GM19468 (cell line): Measurements from ENCODE around the gene SH3RF3.

Experiments used
- ATAC-seq: cut with Tn5 transposase; IDR thresholded peaks from one replicate; pipeline ENCODE4 v1.9.1; 2021; ENCODE audit warnings: mild to moderate bottlenecking, moderate library complexity, moderate number of reproducible peaks; ENCODE audit not compliant: unreplicated experiment; ENCODE audit errors: extremely low read depth

Gene SH3RF3

DNA sequence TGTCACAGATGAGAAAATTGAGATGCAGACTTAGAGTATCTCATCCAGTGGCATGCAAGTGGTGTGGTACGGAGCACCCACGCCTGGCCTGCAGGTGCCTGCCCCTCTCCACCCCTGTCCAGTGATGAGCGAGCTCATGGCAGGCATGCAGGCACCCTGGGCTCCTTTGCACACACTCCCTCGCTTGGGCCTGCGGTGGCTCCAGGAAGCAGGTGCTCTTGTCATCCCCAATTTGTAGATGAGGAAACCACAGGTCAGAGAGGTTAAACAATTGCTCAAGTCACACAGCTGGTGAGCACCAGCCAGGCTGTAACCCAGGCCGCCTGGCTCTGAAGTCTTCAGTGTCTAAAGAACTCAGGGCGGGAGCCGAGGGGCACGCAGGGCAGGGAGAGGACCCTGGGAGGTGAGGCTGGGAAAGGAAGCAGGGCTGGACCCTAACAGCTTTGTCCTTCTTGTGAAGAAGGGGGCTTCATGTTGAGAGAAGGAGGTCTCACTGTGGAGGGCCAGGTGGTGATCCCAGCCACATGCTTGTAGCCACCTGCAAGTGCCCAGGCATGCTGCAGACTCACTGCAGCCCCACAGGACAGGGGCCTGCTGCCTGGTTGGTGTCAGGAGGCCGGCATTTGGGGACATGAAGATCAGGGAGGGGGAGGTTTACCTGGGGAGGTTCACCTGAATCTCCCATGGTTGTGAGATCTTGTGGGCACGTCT lies 166.2 kb downstream of the SH3RF3 start:
- no peak for ATAC-seq

DNA sequence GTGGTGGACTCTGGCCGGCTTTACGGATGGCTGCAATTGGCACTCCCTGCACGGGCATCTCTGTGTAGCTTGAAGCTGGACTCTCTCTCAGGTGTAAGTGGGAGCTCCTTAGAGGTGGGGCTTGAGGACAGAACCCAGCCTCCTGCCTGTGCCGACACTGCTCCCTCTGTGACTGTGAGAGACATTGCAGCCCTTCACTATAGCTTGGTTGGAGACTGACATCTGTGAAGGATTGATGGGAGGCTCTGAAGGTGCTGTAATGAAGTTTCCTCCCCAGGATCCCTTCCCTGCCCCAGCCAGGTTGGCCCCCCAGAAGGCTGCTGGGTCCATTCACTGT lies 166.7 kb downstream of the SH3RF3 start:
- ATAC-seq: no peak

DNA sequence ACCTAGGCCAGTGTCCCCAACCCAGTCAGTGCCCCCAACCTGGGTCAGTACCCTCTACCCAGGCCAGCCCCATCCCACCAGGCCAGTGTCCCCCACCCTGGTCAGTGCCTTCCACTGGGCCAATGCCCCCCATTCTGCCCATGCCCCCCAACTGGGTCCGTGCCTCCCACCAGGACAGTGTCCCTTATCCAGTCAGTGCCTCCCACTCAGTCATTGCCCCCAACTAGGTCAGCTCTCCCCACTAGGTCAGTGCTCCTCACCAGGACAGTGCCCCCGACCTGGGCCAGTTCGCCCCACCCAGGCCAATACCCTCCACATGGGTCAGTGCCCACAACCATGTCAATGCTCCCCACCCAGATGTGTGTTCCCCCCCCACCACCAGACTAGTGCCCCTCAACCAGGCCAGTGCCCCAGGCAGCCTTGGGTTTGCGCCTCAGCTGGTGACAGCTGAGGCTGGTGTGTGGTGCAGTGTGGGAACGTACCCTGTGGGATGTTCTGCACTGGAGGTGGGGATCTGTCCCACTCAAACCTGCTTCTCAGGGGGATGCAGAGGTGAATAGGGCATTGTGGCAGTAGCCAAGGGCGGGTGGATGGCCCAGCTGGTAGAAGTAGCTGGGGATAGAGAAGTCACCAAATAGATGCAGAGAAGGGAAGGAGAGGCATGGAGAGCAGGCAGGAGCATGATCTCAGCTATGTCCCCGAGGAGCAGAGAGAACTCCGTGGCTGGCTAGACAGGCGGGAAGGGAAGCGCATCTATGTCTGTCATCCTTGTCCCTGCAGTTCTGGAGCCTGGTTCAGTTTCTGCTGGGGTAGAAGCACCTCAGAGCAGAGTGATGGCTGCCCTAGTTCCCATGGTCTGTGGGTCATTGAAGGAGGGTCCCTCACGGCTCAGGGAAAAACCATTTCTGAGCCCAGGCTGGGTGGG lies 168.8 kb downstream of the SH3RF3 start:
- no peak for ATAC-seq

- ATAC-seq: no peak
Measured at GRCh38 chr2:109298851-109299250, 169.8 kb downstream of the SH3RF3 start.

DNA sequence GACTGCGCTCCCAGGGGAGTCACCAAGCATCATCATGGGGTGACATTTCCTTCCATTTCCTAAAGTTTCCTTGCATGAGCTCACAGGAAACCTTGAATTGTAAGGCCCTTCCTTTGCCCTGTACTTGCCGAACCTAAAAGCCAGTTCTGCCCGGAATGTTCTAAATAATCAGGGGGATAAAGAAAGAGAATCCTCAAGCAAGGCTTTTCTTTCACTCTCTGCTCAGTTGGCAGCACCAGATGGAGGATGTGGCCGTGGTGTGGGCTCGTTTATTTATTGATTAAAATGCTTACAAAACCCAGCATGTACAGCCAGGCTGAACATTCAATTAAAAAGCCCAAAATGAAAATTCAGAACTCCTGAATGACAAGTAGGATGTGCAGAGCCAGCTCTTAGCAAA lies 170.5 kb downstream of the SH3RF3 start:
- no peak for ATAC-seq

GRCh38 chr2:109300582-109300981 lies 171.6 kb downstream of the SH3RF3 start:
- ATAC-seq: no peak

- ATAC-seq: no peak
Measured at GRCh38 chr2:109301746-109302145, 172.7 kb downstream of the SH3RF3 start.

GRCh38 chr2:109302319-109302718 lies 173.3 kb downstream of the SH3RF3 start:
- no peak for ATAC-seq

DNA sequence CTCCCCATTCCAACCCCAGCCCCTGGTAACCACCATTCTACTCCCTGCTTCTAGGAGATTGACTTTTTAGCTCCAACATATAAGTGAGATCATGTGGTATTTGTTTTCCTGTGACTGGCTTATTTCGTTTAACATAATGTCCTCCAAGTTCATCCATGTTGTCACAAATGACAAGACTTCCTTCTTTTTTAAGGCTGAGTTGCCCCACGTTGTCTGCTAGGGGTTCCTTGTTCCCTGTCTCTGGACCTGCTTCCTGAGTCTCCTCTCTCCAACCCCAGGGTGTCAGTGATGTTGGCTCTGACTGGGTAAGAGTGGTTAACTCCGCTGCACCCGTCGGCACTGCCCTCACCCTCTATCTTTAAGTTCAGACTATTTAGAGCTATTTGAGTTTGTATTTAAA lies 175.2 kb downstream of the SH3RF3 start:
- ATAC-seq: no peak

- ATAC-seq: no peak
Measured at GRCh38 chr2:109304731-109305470, 175.9 kb downstream of the SH3RF3 start.

GRCh38 chr2:109305490-109306167 lies 176.6 kb downstream of the SH3RF3 start:
- no peak for ATAC-seq

- no peak for ATAC-seq
Measured at GRCh38 chr2:109306190-109306589, 177.2 kb downstream of the SH3RF3 start.

- ATAC-seq: no peak
Measured at GRCh38 chr2:109311771-109312170, 182.8 kb downstream of the SH3RF3 start.

DNA sequence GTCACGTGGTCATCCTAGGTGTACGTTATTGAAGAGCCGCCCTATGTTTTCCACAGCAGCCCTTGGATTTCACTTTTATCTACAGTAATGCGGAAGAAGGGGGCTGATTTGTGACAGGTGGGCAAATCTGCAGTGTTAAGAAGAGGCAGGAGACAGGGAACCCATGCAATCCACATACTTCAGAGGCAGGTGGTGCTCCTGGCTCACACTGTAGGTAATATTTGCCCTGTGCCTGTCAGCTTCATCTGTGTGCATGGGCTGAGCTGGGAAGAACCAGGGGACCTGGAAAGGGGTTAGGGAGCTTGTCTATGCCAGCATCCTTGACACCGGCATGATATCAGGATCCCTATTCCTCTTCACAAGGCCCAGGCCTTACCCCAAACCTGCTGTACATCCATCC lies 183.9 kb downstream of the SH3RF3 start:
- no peak for ATAC-seq

DNA sequence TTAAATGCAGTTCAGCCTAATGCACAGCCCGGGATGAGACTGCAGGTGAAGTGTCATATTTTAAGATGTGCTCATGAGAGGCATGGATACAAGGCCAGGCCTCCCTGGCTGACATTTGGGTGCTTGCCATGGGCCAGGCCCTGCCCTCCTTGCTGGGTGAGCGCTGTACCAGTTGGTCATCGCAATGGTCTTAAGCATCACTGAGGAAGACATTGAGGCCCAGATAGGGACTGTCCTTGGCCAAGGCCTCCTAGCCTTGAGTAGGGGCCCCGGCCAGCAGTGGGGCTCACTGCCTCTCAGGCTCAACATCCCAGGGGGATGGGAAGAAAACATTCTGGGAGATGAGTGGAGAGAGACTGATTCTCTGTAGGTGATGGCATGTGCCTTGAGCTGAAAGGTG lies 184.3 kb downstream of the SH3RF3 start:
- ATAC-seq: no peak

DNA sequence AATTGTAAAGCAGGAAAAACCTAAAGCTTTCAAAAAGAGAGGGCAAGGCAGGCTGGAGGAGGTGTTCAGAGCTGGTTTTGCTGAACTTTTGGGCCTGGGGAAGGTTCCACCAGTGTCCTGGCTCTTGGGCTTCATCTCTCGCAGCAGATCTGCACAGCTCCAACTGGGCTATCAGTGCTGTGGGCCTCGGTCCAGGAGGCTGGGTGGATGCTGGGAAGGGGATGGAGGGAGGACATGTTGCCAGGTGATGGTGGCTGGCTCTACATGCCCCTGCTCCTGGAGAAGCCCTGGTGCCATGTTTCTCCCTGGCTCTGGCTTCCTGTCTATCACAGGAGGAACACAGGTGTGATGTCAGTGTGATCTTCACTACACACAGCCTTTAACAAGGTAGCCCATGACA lies 187.1 kb downstream of the SH3RF3 start:
- ATAC-seq: no peak

DNA sequence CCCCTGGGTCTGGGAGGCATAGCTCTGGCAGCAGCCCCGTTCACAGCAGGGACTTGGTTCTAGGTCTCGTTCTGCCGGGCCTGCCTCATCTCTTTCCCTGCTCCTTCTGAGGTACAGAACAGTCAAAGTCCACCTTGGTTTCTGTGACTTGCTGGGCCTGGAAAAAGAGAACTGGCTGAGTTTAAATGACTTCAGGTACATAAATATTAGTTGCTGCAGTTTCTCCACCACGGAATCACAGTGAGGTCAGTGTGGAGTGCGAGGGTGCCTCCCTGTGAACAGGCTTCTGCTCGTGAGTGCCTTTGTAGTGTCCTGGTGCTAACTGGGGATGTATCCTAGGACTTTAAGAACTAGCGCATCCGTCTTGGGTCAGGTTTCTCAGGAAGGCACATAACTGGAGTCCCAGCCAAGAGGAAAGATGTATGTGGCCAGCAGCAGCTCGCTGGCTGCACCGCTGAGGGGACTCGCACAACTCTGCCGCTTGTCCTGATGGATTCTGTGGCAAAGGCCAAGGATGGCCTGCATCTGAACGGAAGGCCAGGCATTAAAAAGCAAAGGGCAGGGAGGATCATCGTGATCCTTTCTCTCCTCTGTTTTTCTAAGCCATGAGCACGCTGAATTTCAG lies 188.6 kb downstream of the SH3RF3 start:
- no peak for ATAC-seq

DNA sequence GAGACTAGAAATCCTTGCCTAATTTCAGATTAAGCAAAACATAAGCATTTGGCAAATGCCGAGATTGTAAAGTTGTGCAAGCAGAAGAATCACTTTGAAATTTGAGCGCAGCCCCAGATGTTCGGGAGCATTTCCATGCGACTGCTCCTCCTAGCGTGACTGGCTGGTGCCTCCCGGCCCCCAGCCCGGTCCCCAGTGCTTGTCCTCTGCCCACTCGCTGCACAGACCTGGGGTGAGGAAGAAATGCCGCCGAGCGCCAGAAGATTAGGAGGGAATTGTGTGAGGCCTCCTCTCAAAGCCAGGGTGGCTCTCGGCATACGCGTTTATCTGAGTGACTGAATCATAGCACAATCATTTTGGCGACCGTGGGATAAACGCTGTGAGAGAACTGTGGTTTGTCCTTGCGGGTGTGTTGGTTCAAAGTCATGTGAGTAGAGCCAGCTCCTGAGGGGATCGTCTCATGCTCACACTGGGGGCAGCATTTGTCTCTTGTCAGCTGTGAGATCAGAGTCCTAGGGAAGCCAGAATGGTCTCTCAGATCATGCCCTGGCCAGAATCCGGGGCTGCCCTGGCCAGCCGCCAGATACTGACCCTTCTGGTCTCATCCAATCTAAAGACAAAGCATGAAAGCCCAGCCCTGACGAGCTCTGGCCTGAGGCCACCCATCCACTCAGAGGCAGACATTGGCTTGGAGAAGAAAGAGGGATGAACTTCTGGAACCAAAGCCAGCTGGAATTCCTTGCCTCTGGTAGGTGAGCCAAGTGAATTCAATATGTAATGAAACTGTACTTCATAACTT lies 189.3 kb downstream of the SH3RF3 start:
- ATAC-seq: no peak

DNA sequence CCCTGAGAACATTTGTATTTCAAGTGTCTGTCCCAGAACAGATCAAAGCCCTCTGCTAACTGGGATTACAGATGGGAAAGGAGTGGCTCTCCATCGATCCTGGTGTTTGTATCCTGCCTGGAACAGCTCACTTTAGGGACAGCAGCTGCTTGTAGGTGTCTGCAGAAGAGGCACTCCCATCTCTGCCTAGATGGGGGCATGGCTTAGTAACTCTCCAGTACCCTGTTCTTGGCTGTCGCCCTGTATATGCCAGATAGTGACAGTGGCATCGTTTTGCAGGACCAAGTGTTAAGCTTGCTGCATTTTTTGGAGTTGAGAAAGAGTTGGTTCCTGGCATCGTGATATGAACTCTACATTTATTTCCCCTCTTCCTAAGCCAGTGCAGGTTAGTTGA lies 189.9 kb downstream of the SH3RF3 start:
- no peak for ATAC-seq
